ENCODE measurements around the gene ETS2.

The ETS2 gene

GRCh38 chr21:38784458-38785266 lies 21.1 kb upstream of the ETS2 start:
- Histone ChIP-seq H3K9me3 (replicated peaks; ENCODE audit: low read length) (no peaks in the 10 kb centered on the region), H3K4me3 (ENCODE audit: low read length) (no peak overlapping the region), H3K9ac (ENCODE audit: low read depth, low read length) (no peak overlapping the region), H3K4me2 (ENCODE audit: low read length) (no peak overlapping the region), H3K27me3 (ENCODE audit: control insufficient read depth, insufficient read depth, low read length) (no peaks in the 10 kb centered on the region), H3K4me1 (ENCODE audit: control insufficient read depth, insufficient read depth, low read length) (peaks cover 6% of the 10 kb centered on the region), H3K36me3 (ENCODE audit: insufficient read depth, low read length) (no peaks in the 10 kb centered on the region)

- H3K27me3 ChIP-seq (ENCODE audit: control insufficient read depth, insufficient read depth, low read length) = no peaks in the 10 kb centered on the region
- H3K36me3 ChIP-seq (ENCODE audit: insufficient read depth, low read length) = no peaks in the 10 kb centered on the region
- no peak overlapping the region for H3K4me2 ChIP-seq (ENCODE audit: low read length)
- H3K9me3 ChIP-seq (replicated peaks; ENCODE audit: low read length) = no peaks in the 10 kb centered on the region
- H3K9ac ChIP-seq (ENCODE audit: low read depth, low read length) = no peak overlapping the region
- H3K4me3 ChIP-seq (ENCODE audit: low read length) = no peak overlapping the region
- peaks cover 6% of the 10 kb centered on the region for H3K4me1 ChIP-seq (ENCODE audit: control insufficient read depth, insufficient read depth, low read length)
Measured at GRCh38 chr21:38785483-38785882, 20.2 kb upstream of the ETS2 start.

GRCh38 chr21:38787016-38787415 lies 18.7 kb upstream of the ETS2 start:
- Histone ChIP-seq H3K9me3 (replicated peaks; ENCODE audit: low read length) (no peaks in the 10 kb centered on the region), H3K36me3 (ENCODE audit: insufficient read depth, low read length) (no peaks in the 10 kb centered on the region), H3K4me3 (ENCODE audit: low read length) (no peak overlapping the region), H3K27me3 (ENCODE audit: control insufficient read depth, insufficient read depth, low read length) (no peaks in the 10 kb centered on the region), H3K4me1 (ENCODE audit: control insufficient read depth, insufficient read depth, low read length) (peaks cover 6% of the 10 kb centered on the region), H3K9ac (ENCODE audit: low read depth, low read length) (no peak overlapping the region), H3K4me2 (ENCODE audit: low read length) (no peak overlapping the region)

- Histone ChIP-seq H3K36me3 (ENCODE audit: insufficient read depth, low read length) (no peaks in the 10 kb centered on the region), H3K4me3 (ENCODE audit: low read length) (no peak overlapping the region), H3K9ac (ENCODE audit: low read depth, low read length) (no peak overlapping the region), H3K4me1 (ENCODE audit: control insufficient read depth, insufficient read depth, low read length) (peaks cover 6% of the 10 kb centered on the region), H3K4me2 (ENCODE audit: low read length) (peak overlapping the region; percentile 14), H3K27me3 (ENCODE audit: control insufficient read depth, insufficient read depth, low read length) (no peaks in the 10 kb centered on the region), H3K9me3 (replicated peaks; ENCODE audit: low read length) (no peaks in the 10 kb centered on the region)
Measured at GRCh38 chr21:38787461-38788274, 18.1 kb upstream of the ETS2 start.

- Histone ChIP-seq H3K9ac (ENCODE audit: low read depth, low read length) (no peak overlapping the region), H3K36me3 (ENCODE audit: insufficient read depth, low read length) (no peaks in the 10 kb centered on the region), H3K4me2 (ENCODE audit: low read length) (no peak overlapping the region), H3K9me3 (replicated peaks; ENCODE audit: low read length) (no peaks in the 10 kb centered on the region), H3K27me3 (ENCODE audit: control insufficient read depth, insufficient read depth, low read length) (no peaks in the 10 kb centered on the region), H3K4me1 (ENCODE audit: control insufficient read depth, insufficient read depth, low read length) (peaks cover 6% of the 10 kb centered on the region), H3K4me3 (ENCODE audit: low read length) (no peak overlapping the region)
Measured at GRCh38 chr21:38788275-38788905, 17.3 kb upstream of the ETS2 start.

GRCh38 chr21:38789275-38789674 lies 16.5 kb upstream of the ETS2 start:
- Histone ChIP-seq H3K36me3 (ENCODE audit: insufficient read depth, low read length) (no peaks in the 10 kb centered on the region), H3K9ac (ENCODE audit: low read depth, low read length) (no peak overlapping the region), H3K9me3 (replicated peaks; ENCODE audit: low read length) (no peaks in the 10 kb centered on the region)

GRCh38 chr21:38790059-38790458 lies 15.7 kb upstream of the ETS2 start:
- Histone ChIP-seq H3K4me3 (ENCODE audit: low read length) (no peak overlapping the region), H3K4me1 (ENCODE audit: control insufficient read depth, insufficient read depth, low read length) (peaks cover 6% of the 10 kb centered on the region), H3K36me3 (ENCODE audit: insufficient read depth, low read length) (no peaks in the 10 kb centered on the region), H3K4me2 (ENCODE audit: low read length) (no peak overlapping the region), H3K27me3 (ENCODE audit: control insufficient read depth, insufficient read depth, low read length) (no peaks in the 10 kb centered on the region), H3K9me3 (replicated peaks; ENCODE audit: low read length) (no peaks in the 10 kb centered on the region), H3K9ac (ENCODE audit: low read depth, low read length) (no peak overlapping the region)

More at GRCh38 chr21:38789275-38789674, 16.5 kb upstream of the ETS2 start:
- Histone ChIP-seq H3K4me3 (ENCODE audit: low read length) (no peak overlapping the region), H3K4me2 (ENCODE audit: low read length) (no peak overlapping the region), H3K27me3 (ENCODE audit: control insufficient read depth, insufficient read depth, low read length) (no peaks in the 10 kb centered on the region), H3K4me1 (ENCODE audit: control insufficient read depth, insufficient read depth, low read length) (peaks cover 6% of the 10 kb centered on the region)

GRCh38 chr21:38790961-38791360 lies 14.8 kb upstream of the ETS2 start:
- H3K9me3 ChIP-seq (replicated peaks; ENCODE audit: low read length) = no peaks in the 10 kb centered on the region
- H3K36me3 ChIP-seq (ENCODE audit: insufficient read depth, low read length) = no peaks in the 10 kb centered on the region
- H3K4me3 ChIP-seq (ENCODE audit: low read length) = no peak overlapping the region
- H3K27me3 ChIP-seq (ENCODE audit: control insufficient read depth, insufficient read depth, low read length) = no peaks in the 10 kb centered on the region
- peaks cover 6% of the 10 kb centered on the region for H3K4me1 ChIP-seq (ENCODE audit: control insufficient read depth, insufficient read depth, low read length)
- no peak overlapping the region for H3K4me2 ChIP-seq (ENCODE audit: low read length)
- no peak overlapping the region for H3K9ac ChIP-seq (ENCODE audit: low read depth, low read length)

GRCh38 chr21:38792676-38793459 lies 12.9 kb upstream of the ETS2 start:
- Histone ChIP-seq H3K9me3 (replicated peaks; ENCODE audit: low read length) (no peaks in the 10 kb centered on the region), H3K4me3 (ENCODE audit: low read length) (no peak overlapping the region), H3K9ac (ENCODE audit: low read depth, low read length) (no peak overlapping the region), H3K4me1 (ENCODE audit: control insufficient read depth, insufficient read depth, low read length) (peaks cover 7% of the 10 kb centered on the region), H3K36me3 (ENCODE audit: insufficient read depth, low read length) (no peaks in the 10 kb centered on the region), H3K27me3 (ENCODE audit: control insufficient read depth, insufficient read depth, low read length) (no peaks in the 10 kb centered on the region), H3K4me2 (ENCODE audit: low read length) (no peak overlapping the region)

GRCh38 chr21:38793926-38794713 lies 11.6 kb upstream of the ETS2 start:
- Histone ChIP-seq H3K9ac (ENCODE audit: low read depth, low read length) (no peak overlapping the region), H3K9me3 (replicated peaks; ENCODE audit: low read length) (no peaks in the 10 kb centered on the region), H3K36me3 (ENCODE audit: insufficient read depth, low read length) (no peaks in the 10 kb centered on the region), H3K27me3 (ENCODE audit: control insufficient read depth, insufficient read depth, low read length) (no peaks in the 10 kb centered on the region), H3K4me2 (ENCODE audit: low read length) (no peak overlapping the region), H3K4me3 (ENCODE audit: low read length) (no peak overlapping the region), H3K4me1 (ENCODE audit: control insufficient read depth, insufficient read depth, low read length) (peaks cover 10% of the 10 kb centered on the region)
